HG02571 (cell line): Measurements from ENCODE around the gene LCP2.

ENCODE experiments used
- ATAC-seq: cut with Tn5 transposase; IDR thresholded peaks from one replicate; pipeline ENCODE4 v1.9.1; 2021; ENCODE audit warnings: mild to moderate bottlenecking, moderate library complexity; ENCODE audit not compliant: unreplicated experiment

The LCP2 gene

GRCh38 chr5:170276140-170276539 lies 21.4 kb downstream of the LCP2 start:
- no peak for ATAC-seq

DNA sequence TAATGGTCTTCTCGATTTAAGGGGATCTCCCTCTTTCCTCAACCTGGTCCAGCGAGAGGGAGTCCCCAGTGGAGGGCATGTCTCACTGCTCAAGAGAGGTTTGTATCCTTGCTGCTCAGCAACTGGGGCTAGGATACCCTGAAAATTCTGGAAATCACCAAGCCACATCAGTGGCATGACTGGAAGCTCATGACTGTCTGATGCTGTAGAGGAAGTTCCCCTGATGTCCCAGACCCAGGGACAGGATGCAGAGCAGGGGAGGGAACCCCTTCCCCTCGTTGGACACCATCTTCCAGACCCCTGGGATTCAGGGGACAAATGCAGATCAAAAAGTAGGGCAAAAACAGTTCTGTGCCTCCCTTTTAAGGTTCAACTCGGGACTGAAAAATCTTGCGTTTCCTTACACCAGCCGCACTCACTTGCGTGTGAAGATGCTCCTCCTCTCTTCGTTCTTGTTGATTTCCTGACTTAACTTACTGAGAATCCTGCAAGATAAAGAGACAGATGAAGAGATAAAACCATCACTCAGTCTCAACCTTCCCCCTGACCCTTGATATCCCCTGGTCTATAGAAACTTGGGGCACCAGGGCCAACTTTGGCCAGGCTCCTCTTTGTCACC lies 22.1 kb downstream of the LCP2 start:
- no peak for ATAC-seq

- ATAC-seq, result no peak
These were observed 23.4 kb downstream of the LCP2 start for GRCh38 chr5:170273968-170274710.

GRCh38 chr5:170270293-170271069 lies 27.1 kb downstream of the LCP2 start:
- ATAC-seq, result no peak

- no peak for ATAC-seq
These were observed 28.0 kb downstream of the LCP2 start for GRCh38 chr5:170269579-170269978.

DNA sequence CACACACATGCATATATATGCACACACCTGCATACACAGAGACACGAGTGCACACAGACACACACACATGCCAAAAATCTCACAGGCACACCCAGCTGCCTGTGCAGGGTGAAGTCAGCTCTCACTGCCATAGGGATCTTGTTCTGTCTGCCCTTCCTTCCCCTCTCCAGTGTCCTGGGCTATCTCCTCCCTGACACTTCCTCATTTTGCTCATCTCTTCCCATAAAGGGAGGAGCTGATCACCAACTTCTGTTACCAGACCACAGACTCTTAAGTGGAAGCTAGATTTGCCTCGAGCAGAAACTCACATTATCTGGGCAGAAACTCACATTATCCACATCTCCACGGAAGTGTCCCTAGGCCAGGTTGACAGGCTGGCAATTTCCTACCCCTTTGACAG lies 28.7 kb downstream of the LCP2 start:
- ATAC-seq, result no peak

GRCh38 chr5:170268153-170268689 lies 29.4 kb downstream of the LCP2 start:
- ATAC-seq, result no peak

- ATAC-seq, result peak; percentile 83
These were observed 30.0 kb downstream of the LCP2 start for GRCh38 chr5:170267431-170268152.

GRCh38 chr5:170266570-170267381 lies 30.8 kb downstream of the LCP2 start:
- ATAC-seq, result no peak

DNA sequence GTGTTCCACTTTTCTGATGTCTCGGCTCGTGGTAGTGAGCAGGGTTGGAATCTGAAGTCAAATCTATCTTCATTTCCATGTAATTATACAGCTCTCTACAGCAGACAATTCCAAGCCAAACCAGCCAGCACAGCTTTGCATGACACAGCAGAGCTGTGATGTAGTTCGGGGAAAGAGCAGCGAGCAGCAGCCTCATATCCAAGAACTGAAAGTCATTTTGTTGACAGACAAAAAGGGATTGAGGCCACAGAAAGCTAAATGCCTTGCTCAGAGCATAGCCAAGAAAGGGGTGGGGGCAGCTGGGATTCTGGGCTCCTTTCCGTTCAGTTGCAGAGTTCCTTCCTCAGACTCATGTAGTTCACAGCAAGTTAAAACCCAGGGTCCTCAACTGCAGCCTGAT lies 32.1 kb downstream of the LCP2 start:
- no peak for ATAC-seq

DNA sequence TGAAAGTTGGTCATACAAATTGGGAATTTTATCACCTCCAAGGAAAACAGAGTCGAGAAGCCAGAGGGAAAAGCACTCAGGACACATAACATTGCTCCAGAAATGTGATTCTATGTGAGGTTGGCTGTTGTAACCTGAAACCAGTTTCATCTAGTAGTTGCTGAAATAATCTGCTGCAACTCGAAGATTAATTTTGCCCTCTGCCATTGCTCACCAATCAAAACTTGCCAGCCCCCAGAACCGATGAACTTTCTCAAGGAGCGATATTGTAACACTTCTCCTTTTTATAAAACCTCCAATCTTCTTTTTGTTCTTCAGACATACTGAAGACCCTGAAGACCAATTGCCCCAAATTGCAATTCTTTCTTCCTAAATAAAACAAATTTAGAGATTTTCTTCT lies 33.7 kb downstream of the LCP2 start:
- ATAC-seq, result no peak

DNA sequence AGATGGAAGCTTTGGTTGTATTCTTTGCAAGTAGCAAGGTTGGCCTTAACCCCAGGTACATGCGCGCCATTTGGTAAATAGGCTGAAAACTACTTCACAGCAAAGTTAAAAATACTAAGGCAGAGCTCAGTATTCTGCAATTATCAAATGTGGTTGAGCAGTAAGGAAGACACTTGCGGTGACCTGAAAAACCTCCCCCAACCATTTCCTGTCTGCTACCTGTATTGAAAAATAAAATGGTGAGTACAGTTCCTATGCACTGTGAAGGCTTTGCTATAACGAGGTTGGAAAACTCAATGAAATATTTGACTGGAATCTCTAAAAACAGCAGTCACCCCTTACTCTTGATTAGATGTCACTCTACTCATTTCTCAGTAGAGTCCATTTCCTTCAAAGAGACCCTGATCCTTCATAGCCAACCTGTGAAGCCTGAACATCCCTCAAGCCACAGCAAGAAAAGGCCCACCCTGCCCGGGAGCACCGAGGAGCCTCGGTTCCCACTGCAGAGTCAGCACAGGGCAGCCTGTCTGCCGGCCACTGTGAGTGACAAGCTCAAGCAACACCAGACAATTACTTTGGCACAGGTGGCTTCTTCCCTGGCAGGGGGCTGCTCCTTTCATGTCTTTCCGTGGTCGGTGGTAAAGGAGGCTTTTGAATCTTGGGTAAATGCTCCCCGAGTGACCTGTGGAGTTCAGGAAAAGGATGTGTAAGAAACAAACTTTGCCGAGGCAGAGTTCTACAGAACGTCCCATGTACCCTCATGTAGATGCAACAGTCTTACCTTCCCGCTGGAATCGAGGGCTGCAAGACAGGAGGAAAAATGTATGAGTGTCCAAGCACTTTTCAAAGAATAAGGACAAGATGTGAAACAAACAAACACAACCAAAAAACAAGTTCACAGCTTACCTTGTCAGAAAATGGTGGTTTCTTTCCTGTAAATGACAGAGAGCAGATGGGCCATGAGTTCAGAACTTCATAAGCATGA lies 35.2 kb downstream of the LCP2 start:
- no peak for ATAC-seq

- no peak for ATAC-seq
These were observed 36.0 kb downstream of the LCP2 start for GRCh38 chr5:170261528-170262043.

GRCh38 chr5:170257370-170257769 lies 40.2 kb downstream of the LCP2 start:
- no peak for ATAC-seq

GRCh38 chr5:170256571-170256970 lies 41.0 kb downstream of the LCP2 start:
- ATAC-seq, result no peak

DNA sequence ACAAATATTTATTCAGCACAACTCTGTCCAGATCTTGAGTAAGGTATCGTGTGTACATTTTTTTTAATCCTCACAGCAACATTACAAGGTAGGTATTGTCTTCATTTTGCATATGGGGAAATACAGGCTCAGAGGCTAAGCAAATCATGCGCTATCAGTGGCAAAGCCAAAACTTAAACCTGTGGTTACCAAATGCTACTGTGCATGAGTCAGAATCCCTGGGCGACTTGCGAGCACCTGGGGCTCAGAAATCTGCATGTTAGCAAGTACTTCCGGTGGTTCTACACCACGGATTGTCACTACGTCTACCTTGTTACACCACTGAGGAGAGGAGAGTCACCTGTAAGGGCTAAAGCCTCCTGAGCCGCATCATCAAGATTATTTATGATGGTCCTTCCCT lies 43.5 kb downstream of the LCP2 start:
- peak; percentile 98 for ATAC-seq

GRCh38 chr5:170252720-170253350 lies 44.7 kb downstream of the LCP2 start:
- no peak for ATAC-seq

- no peak for ATAC-seq
These were observed 45.5 kb downstream of the LCP2 start for GRCh38 chr5:170252109-170252508.
